Epithelial cell of prostate (primary cell): ENCODE measurements around the gene E2F3.
A peak's percentile ranks its signal among the peaks of the same experiment; 100 is the strongest.

Experiments
- DNase-seq: peaks from one replicate; pipeline ENCODE4 v3.0.0-alpha.2; 2011; ENCODE audit warnings: low read depth, low spot score
- H3K27ac ChIP-seq: fragments of 450-650 bp; 2 replicates; pipeline ENCODE4 v1.5.1; 2017; ENCODE audit warnings: mild to moderate bottlenecking

E2F3 gene

GRCh38 chr6:20401205-20402091 lies at the start of gene E2F3:
TSS of gene E2F3 (plus strand) at chr6:20401879. CDS start at chr6:20402233, 354 bp downstream.
- peak within 1 kb of the TSS; percentile 95 for H3K27ac ChIP-seq
- DNase-seq = peak; percentile 100

GRCh38 chr6:20352346-20352745 lies 49.3 kb upstream of the E2F3 start:
- DNase-seq = no peak
- H3K27ac ChIP-seq = no peak overlapping the region

- no peak for DNase-seq
- H3K27ac ChIP-seq = no peak overlapping the region
Observed at GRCh38 chr6:20353134-20353533, 48.5 kb upstream of the E2F3 start.

GRCh38 chr6:20354366-20354765 lies 47.3 kb upstream of the E2F3 start:
- DNase-seq = no peak
- no peak overlapping the region for H3K27ac ChIP-seq

- DNase-seq = no peak
- no peak overlapping the region for H3K27ac ChIP-seq
Observed at GRCh38 chr6:20360471-20361119, 41.1 kb upstream of the E2F3 start.

- DNase-seq = no peak
- H3K27ac ChIP-seq = no peak overlapping the region
Observed at GRCh38 chr6:20362623-20363022, 39.1 kb upstream of the E2F3 start.

- DNase-seq = peak; percentile 54
Observed at GRCh38 chr6:20364327-20364726, 37.4 kb upstream of the E2F3 start.

GRCh38 chr6:20365456-20365855 lies 36.2 kb upstream of the E2F3 start:
- no peak overlapping the region for H3K27ac ChIP-seq
- DNase-seq = no peak

More at GRCh38 chr6:20364327-20364726, 37.4 kb upstream of the E2F3 start:
- no peak overlapping the region for H3K27ac ChIP-seq

- no peak overlapping the region for H3K27ac ChIP-seq
- DNase-seq = no peak
Observed at GRCh38 chr6:20366082-20366830, 35.4 kb upstream of the E2F3 start.

GRCh38 chr6:20367743-20368485 lies 33.8 kb upstream of the E2F3 start:
- no peak overlapping the region for H3K27ac ChIP-seq
- peak; percentile 27 for DNase-seq

- DNase-seq = no peak
- H3K27ac ChIP-seq = no peak overlapping the region
Observed at GRCh38 chr6:20370393-20370792, 31.3 kb upstream of the E2F3 start.

GRCh38 chr6:20370801-20371200 lies 30.9 kb upstream of the E2F3 start:
- no peak overlapping the region for H3K27ac ChIP-seq
- DNase-seq = peak; percentile 16

- DNase-seq = no peak
- no peak overlapping the region for H3K27ac ChIP-seq
Observed at GRCh38 chr6:20375436-20375835, 26.2 kb upstream of the E2F3 start.

- DNase-seq = no peak
- no peak overlapping the region for H3K27ac ChIP-seq
Observed at GRCh38 chr6:20377623-20378265, 23.9 kb upstream of the E2F3 start.

GRCh38 chr6:20379231-20379630 lies 22.4 kb upstream of the E2F3 start:
- no peak for DNase-seq
- H3K27ac ChIP-seq = no peak overlapping the region

GRCh38 chr6:20386218-20386617 lies 15.5 kb upstream of the E2F3 start:
- DNase-seq = no peak
- H3K27ac ChIP-seq = no peak overlapping the region

- no peak for DNase-seq
- H3K27ac ChIP-seq = no peak overlapping the region
Observed at GRCh38 chr6:20389066-20389465, 12.6 kb upstream of the E2F3 start.

GRCh38 chr6:20393297-20393696 lies 8.4 kb upstream of the E2F3 start:
- H3K27ac ChIP-seq = no peak overlapping the region
- no peak for DNase-seq

GRCh38 chr6:20399518-20399917 lies 2.2 kb upstream of the E2F3 start:
- no peak for DNase-seq

More at GRCh38 chr6:20399518-20399917, 2.2 kb upstream of the E2F3 start:
- H3K27ac ChIP-seq = no peak overlapping the region
